HCT116 (cell line): ENCODE data around the gene GPD1L.

Experiments used
- CEBPB ChIP-seq: IDR thresholded peaks from 2 replicates; pipeline ENCODE4 v1.6.1; 2012; ENCODE audit warnings: low read depth
- CTCF ChIP-seq, 3 experiments: fragments of 200-600 bp in 1 of 3; sonication (generic) in 1 of 3; IDR thresholded peaks in 2 of 3; conservative IDR thresholded peaks in 1 of 3; 2 replicates each; pipeline ENCODE4 v1.5.1; 2012 to 2017; ENCODE audit warnings: low read depth in 2 of 3, low read length in 2 of 3, antibody characterized with exemption in 1 of 3, borderline replicate concordance in 1 of 3, control low read depth in 1 of 3, mild to moderate bottlenecking in 1 of 3, mixed read lengths in 1 of 3, mixed run types in 1 of 3, moderate library complexity in 1 of 3; ENCODE audit not compliant: insufficient read depth in 1 of 3
- EZH2 ChIP-seq: fragments of 200-600 bp; sonication (generic); IDR thresholded peaks from 2 replicates; pipeline ENCODE4 v1.6.1; 2017; ENCODE audit warnings: antibody characterized with exemption, mixed run types
- EZH2phosphoT487 ChIP-seq: fragments of 200-600 bp; IDR thresholded peaks from 2 replicates; pipeline ENCODE4 v1.6.1; 2018; ENCODE audit warnings: antibody characterized with exemption, borderline replicate concordance
- JUND ChIP-seq: IDR thresholded peaks from 2 replicates; pipeline ENCODE4 v1.6.1; 2012
- MAX ChIP-seq: IDR thresholded peaks from 2 replicates; pipeline ENCODE4 v1.6.1; 2012
- POLR2A ChIP-seq: IDR thresholded peaks from 2 replicates; pipeline ENCODE4 v1.7.0; 2011; ENCODE audit warnings: borderline replicate concordance; ENCODE audit not compliant: insufficient read depth, insufficient read length; ENCODE audit errors: extremely low read depth
- POLR2AphosphoS5 ChIP-seq: IDR thresholded peaks from 2 replicates; pipeline ENCODE4 v1.6.1; 2011; ENCODE audit warnings: mild to moderate bottlenecking, low read depth, low read length, moderate library complexity
- RAD21 ChIP-seq: IDR thresholded peaks from 2 replicates; pipeline ENCODE4 v1.6.1; 2012; ENCODE audit warnings: low read depth, mild to moderate bottlenecking
- SIN3A ChIP-seq: IDR thresholded peaks from 2 replicates; pipeline ENCODE4 v1.6.1; 2012; ENCODE audit warnings: low read depth
- SP1 ChIP-seq: IDR thresholded peaks from 2 replicates; pipeline ENCODE4 v1.6.1; 2012; ENCODE audit warnings: low read depth
- YY1 ChIP-seq: IDR thresholded peaks from 2 replicates; pipeline ENCODE4 v1.6.1; 2011; ENCODE audit warnings: low read length, low read depth, moderate library complexity, mild to moderate bottlenecking; ENCODE audit not compliant: insufficient replicate concordance; ENCODE audit errors: extremely low read depth
- ZNF274 ChIP-seq: fragments of 200-500 bp; sonication (Bioruptor generic); IDR thresholded peaks from 2 replicates; pipeline ENCODE4 v1.6.1; 2014; ENCODE audit warnings: mild to moderate bottlenecking, low read depth, low read length, inconsistent platforms

GRCh38 chr3:32166654-32167053 is 60.2 kb downstream of the GPD1L start:
- no peak for TF ChIP-seq POLR2A
- TF ChIP-seq POLR2AphosphoS5: no peak
- TF ChIP-seq CTCF (IDR thresholded peaks at IDR 0.05 in 2 of 3, conservative IDR thresholded peaks at IDR 0.05 in 1 of 3; ENCODE audit: borderline replicate concordance in 1 of 3, insufficient read depth in 1 of 3, low read depth in 2 of 3, low read length in 2 of 3): no peak
- no peak for TF ChIP-seq ZNF274
- TF ChIP-seq SP1: no peak
- no peak for TF ChIP-seq SIN3A
- no peak for TF ChIP-seq EZH2
- no peak for TF ChIP-seq JUND
- TF ChIP-seq RAD21: no peak
- TF ChIP-seq YY1: no peak
- no peak for TF ChIP-seq EZH2phosphoT487
- no peak for TF ChIP-seq MAX
- TF ChIP-seq CEBPB: no peak
